ELR (cell line): ENCODE measurements around the gene NHERF2.

ENCODE experiments used
- DNase-seq: peaks from one replicate; pipeline ENCODE4 v3.0.0-alpha.2; 2015; ENCODE audit warnings: low read depth

The NHERF2 gene

DNA sequence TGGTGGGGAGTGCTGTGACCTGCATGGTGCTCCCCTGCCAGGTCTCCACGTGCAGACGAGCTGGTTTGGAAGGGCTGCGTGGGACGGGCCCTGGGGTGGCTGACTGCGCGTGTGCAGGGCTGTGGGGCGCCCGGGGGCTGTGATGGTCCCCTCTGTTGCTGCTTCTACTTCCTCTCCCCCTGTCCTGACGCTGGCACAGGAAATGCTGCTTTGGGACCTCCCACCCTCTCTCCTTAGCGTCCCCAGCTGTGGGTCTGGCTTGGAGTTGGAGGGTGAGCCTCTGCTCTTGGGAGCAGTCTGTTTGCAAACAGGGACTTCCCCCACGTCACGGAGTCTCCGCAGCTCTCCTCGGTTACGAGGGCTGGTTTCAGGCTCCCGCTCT is 56.3 kb downstream of the NHERF2 start:
- no peak for DNase-seq

DNA sequence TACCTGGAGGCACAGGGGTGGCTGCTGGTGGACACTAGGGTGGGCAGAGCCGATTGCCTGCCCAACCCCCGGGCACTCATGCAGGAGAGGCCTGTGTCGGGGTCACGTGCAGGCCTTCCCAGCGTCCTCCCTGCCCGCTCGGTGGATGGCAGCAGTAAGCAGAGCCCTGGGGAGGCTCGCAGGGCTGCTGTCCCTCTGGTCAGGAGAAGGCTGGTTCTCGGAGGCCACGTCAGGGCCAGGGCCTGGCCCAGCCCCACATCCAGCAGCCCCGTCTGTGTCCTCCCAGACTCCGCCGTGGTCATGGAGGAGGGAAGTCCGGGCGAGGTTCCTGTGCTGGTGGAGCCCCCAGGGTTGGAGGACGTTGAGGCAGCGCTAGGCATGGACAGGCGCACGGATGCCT is 56.7 kb downstream of the NHERF2 start:
- no peak for DNase-seq

DNA sequence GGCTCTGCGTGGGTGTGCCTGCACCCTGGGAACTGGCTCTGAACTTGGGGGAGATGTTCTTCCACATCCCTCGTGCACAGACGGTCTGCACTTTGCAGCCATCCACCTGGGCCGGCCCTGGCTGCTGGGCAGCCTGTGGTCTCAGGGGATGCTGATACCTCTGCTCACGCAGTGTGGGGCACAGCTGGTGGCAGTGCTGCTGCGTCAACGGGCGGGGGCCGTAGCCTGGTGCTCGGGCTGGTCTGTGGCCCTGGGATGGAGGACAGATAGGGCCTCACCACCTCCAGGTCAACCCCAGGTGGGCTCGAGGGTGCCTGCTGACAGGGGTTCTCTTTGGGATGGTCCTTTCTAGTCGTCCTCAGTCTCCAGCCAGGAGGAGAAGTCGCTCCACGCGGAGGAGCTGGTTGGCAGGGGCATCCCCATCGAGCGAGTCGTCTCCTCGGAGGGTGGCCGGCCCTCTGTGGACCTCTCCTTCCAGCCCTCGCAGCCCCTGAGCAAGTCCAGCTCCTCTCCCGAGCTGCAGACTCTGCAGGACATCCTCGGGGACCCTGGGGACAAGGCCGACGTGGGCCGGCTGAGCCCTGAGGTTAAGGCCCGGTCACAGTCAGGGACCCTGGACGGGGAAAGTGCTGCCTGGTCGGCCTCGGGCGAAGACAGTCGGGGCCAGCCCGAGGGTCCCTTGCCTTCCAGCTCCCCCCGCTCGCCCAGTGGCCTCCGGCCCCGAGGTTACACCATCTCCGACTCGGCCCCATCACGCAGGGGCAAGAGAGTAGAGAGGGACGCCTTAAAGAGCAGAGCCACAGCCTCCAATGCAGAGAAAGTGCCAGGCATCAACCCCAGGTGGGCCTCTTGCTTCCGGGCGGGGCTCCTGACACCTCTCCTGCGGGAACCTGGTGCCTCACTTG is 57.4 kb downstream of the NHERF2 start:
- no peak for DNase-seq

DNA sequence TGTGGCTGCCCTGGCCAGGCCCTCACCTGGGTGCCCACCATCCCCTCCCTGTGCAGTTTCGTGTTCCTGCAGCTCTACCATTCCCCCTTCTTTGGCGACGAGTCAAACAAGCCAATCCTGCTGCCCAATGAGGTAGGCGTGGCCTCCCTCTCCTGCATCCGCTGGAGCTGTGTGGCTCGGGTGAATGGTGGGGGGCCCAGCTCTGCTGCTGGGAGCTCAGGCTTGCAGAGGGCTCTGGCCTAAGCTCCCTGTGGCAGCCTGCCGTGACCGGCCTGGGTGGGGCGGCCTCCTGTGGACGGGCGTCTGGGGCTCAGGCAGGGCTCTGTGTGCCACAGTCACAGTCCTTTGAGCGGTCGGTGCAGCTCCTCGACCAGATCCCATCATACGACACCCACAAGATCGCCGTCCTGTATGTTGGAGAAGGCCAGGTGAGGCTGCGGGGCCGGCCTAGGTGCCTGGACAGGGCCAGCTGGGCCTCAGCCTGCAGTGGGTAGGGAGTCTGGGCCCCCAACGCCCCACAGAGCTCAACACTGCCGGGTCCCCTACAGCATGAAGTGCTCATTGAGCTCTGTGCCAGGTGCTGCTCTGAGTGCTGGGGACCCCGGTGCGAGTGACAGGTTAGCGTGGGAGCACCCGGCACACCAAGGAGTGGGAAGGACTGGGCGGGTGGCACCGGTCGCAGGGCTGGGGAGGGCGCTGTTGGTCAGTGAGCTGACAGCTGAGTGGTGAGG is 58.4 kb downstream of the NHERF2 start:
- no peak for DNase-seq

DNA sequence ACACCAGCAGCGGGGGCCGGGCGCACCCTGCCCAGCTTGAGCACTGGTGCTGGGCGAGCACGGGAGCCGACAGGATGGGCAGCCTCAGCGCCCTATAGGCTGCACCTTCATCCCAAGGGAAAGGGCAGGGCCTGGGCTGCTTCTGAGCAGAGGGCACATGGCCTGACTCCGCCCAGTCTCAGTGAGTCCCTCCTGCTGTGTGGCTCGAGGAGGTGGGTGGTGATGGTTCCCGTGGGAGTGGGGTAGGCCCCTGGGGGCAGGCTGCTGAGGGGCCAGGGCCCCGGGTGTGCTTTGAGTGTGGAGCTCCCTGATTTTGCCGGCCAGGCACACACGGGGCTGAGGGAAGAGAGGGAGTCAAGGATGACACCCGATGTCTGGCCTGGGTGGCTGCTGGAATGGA is 59.0 kb downstream of the NHERF2 start:
- no peak for DNase-seq

DNA sequence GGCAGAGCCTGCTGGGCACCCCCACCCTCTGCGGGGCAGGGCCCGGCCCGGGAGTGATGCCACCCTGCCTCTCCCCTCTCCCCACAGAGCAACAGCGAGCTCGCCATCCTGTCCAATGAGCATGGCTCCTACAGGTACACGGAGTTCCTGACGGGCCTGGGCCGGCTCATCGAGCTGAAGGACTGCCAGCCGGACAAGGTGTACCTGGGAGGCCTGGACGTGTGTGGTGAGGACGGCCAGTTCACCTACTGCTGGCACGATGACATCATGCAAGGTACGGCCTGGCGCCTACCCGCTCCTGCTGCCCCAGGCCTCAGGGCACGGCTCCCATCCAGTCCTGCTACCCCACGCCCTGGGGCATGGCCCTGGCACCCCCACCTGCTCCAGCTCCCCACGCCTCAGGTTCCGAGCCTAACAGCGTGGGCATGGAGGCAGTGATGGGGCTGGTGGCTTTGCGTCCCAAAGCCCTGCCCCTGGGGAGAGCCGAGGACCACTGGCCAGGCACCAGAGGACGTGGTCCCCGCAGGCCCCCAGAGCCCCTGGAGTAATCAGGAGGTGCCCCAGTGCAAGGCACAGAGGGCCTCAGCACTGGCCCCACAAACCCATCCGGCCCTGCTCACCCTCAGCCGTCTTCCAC is 59.5 kb downstream of the NHERF2 start:
- DNase-seq = no peak

DNA sequence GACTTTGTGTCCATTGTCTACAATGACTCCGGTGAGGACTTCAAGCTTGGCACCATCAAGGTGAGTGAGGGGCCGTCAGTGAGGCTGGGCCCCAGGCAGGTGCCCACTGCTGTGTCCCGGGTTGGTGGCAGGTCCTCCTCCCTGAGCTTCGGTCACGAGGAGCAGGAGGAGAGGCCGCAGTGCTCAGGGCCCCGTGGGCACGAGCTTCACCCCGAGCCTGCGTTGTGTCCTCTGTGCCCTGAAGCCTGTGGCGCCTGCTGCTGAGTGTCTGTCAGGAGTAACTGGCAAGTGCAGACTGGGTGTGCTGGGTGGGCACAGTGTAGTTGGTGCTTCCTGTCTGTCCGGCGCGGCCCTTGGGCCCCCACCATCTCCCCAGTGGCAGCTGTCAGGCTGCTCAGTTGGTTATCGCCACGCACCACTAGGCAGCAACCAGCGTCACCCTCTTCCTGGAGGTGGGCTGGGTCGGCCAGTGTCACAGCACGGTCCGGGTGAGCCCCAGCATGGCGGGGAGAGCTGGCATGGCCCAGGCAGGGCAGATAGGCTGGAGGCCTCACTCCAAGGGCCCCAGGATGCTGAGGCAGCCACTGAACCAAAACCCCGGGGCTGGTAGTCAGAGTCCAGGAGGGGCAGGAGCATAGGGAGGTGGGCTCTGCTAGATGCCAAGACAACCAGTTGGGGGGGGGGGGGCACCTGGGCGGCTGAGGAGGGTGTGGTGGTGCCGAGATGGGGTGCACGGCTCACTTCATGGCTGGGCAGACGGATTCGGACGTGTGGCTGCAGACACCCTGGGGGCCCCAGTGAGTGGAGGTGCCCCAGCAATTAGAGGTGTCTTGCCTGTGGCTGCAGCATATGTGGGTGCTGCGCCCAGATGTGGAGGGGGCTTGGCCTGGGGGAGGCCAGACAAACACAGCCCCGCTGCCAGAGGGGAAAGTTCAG is 60.4 kb downstream of the NHERF2 start:
- DNase-seq = no peak

DNA sequence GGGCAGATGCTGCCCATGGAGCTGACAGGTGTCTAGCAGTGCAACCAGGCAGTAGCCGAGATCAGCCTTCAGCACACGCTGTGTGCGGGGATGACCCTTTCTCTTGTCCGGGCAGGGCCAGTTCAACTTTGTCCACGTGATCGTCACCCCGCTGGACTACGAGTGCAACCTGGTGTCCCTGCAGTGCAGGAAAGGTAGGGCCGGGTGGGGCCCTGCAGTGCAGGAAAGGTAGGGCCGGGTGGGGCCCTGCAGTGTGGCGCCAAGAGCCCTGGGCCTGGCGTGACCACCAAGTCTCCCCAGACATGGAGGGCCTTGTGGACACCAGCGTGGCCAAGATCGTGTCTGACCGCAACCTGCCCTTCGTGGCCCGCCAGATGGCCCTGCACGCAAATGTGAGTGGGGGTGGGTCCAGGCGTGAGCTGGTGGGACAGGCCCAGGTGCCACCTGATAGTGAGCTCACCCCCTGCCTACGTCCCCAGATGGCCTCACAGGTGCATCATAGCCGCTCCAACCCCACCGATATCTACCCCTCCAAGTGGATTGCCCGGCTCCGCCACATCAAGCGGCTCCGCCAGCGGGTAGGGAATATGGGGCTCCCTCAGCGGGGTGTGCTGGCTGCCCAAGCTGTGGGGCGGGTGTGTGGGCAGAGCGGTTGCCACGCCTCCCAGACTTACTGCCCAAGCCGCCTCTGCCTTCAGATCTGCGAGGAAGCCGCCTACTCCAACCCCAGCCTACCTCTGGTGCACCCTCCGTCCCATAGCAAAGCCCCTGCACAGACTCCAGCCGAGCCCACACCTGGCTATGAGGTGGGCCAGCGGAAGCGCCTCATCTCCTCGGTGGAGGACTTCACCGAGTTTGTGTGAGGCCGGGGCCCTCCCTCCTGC is 61.3 kb downstream of the NHERF2 start:
- no peak for DNase-seq
